HPDE6-E6E7 (cell line): ENCODE results near the gene HRH1.
"Not testable (repeated sequence)": the region's sequence is repeated elsewhere in the genome, so short reads cannot be mapped to it uniquely, and the experiment has no call there.

ENCODE experiments used
- DNase-seq: peaks from one replicate; pipeline ENCODE4 v3.0.0; 2011; ENCODE audit warnings: missing footprints; ENCODE audit errors: extremely low spot score

HRH1 gene

DNA sequence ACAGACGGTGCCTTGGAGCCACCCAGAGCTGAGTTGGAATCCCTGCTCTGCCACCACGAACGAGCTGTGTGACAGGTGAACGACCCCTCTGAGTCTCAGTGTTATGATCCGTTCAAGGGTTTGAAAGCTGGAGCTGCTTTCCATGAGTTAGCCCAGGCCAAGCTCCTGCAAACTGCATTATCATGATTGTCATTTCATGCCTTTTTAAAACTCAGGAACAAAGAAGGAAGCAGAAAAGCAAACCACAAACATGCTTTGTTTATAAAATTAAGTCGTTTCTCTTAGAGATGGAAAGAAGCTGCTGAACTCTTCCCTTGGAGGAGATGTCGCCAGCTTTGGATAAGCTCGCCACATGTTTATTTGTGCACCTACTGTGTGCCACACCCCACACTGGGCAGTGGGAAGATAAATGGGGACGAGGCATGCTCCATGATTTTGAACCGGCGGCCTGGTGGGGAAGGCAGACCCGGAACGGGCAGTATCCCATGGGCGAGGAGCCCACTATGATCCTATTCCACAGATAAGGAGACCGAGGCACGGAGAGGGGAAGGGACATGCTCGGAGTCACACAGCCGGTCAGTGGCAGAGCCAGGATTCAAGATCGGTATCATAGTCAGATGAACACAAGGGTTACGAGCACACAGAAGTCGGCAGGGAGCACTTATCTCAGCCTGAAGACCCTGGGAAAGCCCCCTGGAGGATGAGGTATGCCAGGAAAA, 15.9 kb downstream of the HRH1 start:
- no peak for DNase-seq

DNA sequence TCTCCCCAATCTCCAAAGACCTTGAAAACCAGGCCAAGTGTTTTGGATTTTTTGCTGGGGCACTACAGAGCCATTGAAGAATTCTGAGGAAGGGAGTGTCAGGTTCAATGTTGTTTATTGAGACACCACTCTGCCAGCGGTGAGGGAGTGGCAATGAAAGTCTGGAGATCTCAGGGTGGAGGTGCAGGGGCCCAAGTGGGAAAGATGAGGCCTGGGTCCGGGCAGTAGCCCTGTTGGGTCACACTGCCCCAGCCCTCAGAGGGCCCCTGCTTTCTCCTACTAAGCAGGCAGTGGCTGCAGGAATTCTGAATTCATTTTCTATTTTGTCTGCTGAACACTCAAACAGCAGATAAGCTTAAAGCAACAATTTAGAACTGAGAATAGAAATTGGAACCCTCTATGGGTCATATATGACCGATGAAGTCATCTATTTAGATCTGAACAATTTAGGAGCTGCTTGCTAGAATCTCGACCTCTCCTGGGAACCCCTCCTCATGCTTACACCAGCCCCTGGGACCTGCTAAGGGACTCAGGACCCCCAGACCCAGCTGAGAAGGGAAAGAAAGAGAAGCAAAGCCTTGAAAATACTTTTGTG, 17.9 kb downstream of the HRH1 start:
- DNase-seq: no peak

DNA sequence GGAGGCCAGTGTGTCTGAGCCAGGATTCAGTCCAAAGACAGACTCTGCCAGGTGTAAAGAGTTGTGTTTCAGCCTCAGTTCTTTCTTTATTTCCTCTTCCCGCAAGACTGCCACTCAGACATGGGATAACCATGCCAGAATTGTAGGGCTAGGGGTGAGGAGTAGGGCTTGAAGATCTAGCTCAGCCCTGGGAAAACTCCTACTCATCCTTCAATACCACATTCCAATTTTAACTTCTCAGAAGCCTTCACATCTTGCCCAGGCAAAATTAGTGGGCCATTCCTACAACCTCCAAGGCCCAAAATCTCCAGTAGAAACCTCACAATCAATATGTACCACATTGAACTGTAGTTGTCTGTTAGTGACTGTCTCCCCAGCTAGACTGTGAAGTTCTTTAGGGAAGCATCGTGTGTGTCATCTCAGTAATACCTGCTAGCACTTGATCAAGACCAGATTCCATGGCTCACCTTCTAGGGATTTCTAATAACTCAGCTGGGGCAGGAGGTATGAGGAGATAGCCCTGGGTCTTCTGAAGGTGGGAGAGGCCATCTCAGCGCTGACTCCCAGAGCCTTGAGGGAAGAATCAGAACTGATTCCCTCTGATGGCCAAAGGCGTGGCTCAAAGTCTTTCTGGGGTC, 19.7 kb downstream of the HRH1 start:
- no peak for DNase-seq

DNA sequence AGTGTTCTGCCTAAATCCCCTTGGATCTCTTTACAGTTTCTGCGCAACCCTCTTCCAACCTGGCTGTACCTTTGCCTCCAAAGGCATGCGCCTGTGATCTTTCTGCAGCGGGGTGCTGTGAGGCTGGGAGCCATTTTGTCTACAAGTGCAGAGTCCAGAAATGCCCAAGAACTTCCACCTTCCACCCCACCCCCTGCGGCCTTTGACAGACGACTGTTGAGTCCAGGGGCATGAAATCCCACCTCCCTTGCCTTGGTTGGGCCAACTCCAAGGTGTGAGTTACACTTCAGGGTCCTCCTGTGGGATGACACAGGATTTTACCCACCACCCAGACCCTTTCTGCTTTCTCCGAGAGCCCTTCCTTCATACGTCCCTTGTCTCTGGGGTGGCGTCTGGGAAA, 24.1 kb downstream of the HRH1 start:
- DNase-seq: no peak

DNA sequence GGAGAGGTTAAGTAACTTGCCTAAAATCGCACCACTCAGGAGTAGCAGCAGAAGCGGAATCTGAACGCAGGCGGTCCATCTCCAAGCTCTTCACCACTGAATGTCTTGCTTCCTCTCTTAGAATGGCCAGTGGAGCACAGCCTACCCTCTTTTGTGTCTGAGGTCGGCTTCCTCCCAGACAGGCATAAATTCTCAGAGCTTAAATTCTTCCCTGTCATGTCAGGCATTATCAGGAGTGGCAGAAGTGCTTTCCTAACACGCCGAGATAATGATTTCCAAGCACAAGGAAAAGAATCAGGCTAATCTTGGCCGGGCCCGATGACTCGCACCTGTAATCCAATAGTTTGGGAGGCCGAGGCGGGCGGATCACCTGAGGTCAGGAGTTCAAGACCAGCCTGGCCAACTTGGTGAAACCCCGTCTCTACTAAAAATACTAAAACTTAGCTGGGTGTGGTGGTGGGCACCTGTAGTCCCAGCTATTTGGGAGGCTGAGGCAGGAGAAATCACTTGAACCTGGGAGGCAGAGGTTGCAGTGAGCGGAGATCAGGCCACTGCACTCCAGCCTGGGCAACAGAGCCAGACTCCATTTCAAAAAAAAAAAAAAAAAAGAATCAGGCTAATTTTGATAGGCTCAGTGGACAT, 30.2 kb downstream of the HRH1 start:
- not testable (repeated sequence) for DNase-seq

DNA sequence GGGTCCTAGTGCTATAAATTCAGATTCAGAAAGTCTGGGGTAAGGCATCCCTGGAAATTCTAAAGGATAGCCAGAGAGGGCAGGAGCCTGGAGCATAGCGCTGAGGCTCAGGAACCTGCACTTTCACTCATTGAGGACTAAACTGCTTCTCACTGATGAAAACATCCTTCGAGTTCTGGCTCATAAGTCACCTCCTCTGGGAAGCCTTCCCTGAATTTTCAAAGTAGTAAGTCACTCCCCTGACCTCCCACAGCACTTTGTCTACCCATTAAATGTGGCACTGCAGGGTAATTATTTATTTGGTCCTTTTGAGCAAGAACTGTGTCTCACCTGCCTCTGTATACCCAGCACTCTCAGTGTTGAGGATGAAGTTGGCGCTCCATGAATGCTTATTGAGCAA, 30.9 kb downstream of the HRH1 start:
- DNase-seq: no peak

DNA sequence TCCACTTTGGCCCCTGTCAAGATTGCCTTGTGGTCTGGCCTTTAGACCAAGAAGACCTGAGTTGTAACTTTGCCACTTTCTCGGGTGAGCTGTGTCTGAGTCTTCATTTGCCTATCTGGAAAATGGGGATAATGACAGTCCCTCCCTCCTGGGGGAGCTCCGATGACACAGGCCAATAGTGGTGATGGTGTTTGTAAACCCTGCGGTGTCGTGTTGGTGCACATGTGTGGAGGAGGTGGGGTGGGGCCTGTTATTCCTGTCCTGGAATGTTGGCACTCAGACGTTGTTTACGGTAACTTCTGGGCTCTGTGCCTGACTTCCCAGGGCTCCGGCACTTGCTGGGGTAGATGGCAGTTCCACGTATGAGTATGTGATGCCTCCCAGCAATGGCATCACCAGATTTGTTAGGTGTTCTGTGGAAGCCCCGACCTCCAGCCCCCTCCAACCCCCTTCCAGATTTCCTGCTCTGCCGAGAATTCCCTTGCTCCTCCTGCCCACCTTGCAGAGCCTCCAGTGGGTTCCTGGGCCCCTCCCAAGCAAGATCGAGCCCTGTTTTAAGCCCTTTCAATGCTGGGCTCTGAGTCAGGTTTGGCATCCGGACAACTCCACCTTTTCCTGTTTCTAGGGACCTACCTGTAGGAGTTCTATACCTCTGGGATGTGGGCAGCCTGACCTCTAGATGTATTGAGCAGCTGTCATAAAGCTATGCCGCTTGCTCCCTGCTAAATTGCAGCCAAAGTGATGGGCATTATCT, 31.4 kb downstream of the HRH1 start:
- peak; percentile 35 for DNase-seq

DNA sequence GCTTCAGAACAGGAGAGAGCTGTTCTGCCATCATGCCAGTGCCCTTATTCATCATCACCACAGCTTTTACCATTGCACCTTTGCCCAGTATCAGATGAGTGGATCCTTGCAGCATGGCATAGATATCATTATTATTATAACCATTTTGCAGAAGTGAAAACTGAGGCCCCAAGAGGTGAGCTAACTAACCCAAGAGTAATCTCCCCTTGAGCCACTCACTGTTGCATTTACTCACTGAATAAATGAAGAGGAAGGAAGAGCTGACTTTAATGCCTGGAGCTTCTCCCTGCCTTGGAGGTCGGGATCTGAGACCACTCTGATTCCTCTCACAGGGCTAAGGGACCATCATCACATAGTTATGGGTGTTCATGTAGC, 32.0 kb downstream of the HRH1 start:
- DNase-seq: no peak

DNA sequence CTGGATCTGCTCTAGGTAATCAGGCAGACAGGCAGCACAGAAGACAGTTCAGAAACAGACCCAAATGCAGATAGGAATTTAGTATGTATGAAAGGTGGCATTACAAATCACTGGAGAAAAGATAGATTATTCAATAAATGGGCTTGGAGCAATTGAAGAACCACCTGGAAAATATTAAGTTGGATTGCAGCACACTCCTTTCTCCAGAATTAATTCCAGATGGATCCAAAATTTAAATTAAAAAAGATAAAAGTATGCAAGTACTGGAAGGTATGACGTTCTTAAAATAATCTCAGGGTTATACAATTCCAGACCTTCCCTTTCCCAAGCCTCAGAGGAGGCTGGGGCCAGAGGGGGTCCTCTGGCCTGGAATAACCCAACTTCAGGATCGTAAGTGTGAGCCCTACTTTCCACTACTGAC, 32.5 kb downstream of the HRH1 start:
- no peak for DNase-seq

DNA sequence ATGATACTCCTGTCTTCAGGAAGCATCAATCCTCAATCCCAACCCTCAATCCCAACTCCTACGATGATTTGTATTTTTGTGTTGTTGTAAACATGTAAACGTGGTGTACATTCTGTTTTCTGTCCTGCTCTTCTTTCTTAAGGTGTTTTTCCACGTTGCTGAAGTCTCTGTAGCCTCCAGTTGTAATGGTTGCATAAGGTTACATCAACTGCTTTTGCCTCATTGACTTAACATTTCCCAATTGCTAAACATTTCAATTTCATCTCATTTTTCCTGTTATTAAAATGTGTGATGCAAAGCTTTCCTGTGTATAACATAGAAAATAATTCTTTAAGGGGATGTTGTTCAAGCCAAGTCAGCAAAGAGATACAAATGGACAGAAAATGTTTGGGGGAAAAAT, 33.4 kb downstream of the HRH1 start:
- DNase-seq: no peak

DNA sequence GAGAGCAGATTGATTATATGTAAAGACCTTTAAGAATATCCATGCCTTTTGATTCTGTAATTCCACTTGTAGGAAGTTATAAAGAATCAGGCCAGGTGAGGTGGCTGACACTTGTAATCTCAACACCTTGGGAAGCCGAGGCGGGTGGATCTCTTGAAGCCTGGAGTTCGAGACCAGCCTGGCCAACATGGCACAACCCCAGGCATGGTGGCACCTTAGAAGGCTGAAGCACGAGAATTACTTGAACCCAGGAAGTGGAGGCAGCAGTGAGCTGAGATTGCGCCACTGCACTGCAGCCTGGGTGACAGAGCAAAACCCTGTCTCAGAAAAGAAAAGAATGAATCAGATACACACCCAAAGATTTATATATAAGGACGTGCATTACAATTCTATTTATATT, 33.9 kb downstream of the HRH1 start:
- DNase-seq: no peak

DNA sequence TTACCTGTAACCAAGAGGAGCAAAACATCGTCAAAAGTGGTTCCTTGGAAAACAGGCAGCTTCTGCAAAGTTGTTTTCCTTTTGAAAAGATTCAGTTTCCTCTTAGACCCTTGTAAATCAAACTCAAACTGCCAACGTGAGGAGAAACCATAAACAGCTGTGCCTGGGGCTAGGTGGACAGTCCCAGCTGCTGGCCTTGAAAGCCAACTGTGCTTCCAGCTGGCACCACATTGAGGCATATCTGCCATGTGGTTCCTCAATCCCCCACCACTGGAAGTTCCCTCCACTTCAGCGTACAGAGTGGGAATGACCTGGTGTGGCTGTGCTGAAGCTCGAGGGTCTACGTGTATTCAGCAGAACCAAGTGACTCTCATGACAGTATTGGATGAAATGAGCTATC, 40.9 kb downstream of the HRH1 start:
- DNase-seq: no peak

DNA sequence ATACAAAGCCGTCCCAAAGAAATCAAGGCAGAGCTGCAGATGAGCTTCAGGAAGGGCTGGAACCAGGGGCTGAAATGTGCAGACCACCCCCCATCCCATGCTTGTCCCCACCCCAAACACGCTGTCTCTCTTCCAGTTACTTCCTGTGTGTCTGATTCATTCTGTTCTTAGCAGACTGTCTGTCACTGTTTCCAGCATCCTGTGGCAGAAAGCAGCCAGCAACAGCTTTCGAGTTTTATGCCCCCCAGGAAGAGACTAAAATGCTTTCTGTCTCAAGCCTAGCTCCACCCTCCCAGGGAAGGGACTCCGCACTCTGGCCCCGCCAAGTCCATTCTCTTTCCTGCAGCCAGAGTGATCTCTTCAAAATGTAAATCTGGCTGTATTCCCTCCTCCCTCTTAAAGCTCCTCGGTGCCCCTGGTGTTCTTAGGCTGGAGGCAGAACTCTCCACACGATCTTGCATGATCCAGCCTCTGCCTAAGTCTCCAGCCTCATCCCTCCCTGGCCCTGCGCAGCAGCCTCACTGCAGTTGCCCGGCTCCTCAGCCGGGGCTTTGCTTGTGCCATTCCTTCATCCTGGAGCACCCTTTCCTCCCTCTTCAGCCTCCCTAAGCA, 41.5 kb downstream of the HRH1 start:
- DNase-seq: no peak

DNA sequence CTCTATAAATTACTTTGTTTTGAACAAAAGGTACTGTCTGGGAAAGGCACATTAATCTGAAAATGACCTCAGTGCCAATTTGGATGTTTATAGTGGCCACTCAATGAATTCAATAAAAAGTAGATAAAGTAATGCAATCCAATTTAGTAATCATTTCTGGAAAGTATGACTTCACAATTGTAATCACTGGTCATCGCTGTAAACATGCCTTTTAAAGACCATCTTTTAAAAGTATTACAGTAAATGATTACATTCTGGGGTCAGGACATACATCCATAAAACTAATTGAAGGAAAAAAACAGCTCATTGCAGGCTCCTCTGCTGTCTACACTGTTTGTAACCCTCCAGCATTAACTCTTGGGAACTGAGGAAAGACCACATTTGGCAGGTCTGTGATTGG, 43.2 kb downstream of the HRH1 start:
- DNase-seq: no peak

DNA sequence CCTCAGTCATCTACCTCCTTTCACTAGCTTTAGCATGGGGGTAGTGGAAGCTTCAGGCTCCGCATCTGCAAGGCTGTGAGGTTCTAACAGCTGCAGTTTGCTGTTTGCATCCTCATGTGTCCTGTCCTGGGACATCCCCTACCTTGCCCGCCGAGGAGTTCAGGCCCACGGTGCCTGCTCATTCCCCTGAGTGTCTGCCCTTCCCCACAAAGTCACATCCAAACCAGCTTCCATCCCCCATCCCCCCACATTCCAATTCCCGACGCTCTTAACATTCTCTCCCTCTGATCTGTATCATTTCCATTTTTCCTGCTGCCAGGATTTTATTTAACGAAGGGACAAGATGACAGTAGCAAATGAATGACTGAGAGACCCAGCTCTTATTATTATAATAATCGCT, 43.8 kb downstream of the HRH1 start:
- no peak for DNase-seq

DNA sequence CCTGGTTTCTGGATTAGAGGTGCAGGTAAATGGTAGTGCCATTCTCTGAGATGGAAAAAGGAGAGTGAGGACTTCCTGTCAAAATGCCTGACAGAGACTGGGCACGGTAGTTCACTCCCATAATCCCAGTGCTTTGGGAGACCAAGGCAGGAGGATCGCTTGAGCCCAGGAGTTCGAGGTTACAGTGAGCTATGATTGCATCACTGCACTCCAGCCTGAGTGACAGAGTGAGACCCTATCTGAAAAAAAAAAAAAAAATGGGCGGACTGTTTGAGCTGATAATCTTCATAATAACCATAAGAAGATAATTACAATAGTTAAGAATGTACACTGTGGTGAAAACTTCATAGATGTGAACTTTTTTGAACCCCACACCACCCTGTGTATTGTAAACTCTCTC, 44.2 kb downstream of the HRH1 start:
- no peak for DNase-seq

DNA sequence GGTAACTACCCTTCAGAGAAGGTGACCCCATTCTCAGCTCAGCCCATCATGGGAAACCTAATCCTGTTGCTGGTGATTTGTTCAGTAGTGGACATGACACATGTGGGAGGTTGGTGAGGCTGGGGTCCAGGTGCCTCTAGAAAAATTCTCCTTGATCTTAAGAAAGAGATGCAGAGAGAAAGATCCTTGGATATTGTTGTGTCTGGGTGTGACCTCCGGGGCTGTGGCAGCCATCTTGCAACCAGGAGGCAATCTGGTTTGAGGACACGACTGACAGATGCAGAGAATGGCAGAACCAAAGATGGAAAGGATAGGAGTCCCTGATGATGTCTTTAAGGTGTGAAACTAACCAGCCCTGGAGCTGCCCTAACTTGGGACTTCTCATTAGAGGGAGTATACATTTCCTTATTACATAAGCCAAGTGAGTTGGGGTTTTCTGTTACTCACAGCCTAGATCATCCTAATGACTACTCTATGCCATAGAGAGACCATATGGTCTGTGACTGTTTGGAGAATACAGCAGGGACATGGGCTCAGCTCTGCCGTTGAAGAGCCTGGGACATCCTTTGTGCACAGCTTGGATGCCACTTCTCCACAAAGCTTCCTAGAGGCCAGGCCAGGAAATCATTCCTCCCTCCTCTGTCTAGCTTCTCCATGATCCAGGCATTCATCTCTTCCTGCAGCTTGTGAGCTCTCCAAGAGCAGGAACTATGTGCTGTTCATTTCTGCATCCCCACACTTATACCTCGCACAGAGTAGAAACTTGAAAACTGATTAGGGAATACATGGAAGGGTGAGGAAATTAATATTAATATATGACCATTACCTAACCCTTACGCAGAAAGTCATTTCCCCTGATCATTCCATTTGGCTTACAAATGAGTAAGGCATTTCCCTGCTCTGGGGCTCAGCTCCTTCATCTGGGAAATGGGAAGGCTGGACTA, 45.9 kb downstream of the HRH1 start:
- no peak for DNase-seq

DNA sequence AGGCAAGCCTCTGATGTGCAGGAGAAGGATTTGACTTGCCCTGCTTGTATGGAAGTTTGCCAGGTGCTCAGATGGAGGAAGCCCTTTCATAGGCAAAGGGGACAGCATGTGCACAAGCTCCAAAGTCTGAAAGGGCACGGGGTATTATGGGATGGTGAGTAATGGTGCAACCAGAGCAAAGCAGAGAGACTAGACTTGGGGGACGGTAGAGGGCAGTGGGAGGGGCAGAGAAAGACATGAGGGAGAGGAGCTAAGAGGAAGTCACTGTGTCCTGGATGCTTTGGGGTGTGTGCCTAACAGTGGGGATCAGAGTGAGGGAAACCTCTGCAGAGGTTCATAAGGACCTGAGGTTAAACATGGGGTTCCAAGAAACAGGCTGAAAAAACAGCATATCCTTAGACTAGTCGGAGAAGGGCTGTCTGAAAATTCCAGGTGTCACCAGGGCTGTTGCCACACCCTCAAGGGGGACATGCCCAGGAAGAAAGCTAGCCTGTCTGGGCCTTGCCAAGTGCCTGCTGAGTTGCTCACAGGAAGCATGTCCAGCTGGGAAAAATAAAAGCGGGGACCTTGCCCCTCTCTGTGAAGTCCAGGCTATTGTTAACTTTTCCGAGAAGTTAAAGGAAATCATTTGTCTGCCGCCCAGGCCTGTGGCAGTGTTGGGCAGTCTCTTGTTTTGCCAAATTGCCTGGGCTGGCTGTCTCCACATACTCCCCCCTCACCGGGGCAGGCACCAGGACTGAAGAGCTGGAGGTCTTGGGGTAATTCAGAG, 47.1 kb downstream of the HRH1 start:
- no peak for DNase-seq

DNA sequence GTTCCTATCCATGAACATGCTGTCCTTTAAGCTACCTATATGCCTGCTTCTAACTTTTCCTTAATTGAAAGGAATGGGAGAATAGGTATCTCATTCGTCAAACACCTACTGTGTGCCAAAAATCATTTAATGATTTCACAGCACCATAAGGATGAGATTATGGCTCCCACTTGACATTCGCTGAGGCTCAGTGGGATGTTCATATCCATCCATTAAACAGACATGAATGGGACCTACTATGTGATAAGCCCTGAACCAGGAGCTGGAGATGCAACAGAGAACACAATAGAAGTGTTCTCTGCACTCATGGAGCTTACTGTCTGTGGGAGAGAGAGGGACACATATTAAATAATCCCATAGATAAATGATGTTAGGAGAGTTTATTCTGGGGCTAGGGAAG, 49.7 kb downstream of the HRH1 start:
- DNase-seq: no peak
